Stimulated activated naive CD4-positive, alpha-beta T cell treated with Interleukin-2 at 50 U/mL for 16 hours (primary cell): ENCODE data around the gene MYLK.
"Not testable (repeated sequence)": the region's sequence is repeated elsewhere in the genome, so short reads cannot be mapped to it uniquely, and the experiment has no call there.

ENCODE experiments used
- DNase-seq: peaks from one replicate; lab custom pipeline; 2025; lab: John Stamatoyannopoulos, UW

Gene MYLK

DNA sequence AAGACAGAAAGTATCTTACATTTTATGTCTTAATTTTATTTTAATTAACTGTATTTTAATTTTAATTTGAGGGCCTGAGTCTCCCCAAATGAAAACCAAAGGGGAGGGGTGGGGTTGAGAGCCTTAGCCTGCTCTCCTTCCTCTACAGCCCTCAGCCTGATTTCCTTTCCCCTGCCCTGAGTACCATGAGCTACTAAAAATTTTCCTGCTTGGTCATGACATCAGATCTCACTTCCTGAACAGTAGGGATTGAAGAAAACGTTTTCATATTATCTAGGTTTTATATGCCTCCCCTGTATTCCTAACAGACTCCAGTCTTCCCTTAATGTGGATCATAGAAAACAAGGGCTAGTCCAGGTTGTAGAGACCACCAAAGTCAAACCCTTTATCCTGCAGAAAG is 133.9 kb downstream of the MYLK start:
- no peak for DNase-seq

DNA sequence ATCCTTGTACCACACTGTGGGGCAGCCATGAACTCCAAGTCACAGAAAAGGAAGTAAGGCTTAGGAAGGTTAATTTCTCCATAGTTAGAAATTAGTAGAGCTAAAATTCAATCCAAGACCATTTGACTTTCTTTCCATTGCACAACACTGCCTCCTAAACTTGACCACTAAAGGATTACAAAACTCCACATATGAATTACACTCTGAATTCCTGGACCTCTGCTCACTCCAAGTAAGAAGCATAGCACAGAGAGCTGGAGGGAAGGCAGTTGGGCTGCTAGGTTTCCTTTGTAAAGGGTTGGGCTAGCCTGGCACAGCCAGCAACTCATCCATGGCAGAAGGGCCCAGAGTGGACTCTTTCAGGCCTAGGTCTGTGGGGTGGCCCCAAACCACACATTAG is 134.4 kb downstream of the MYLK start:
- no peak for DNase-seq

DNA sequence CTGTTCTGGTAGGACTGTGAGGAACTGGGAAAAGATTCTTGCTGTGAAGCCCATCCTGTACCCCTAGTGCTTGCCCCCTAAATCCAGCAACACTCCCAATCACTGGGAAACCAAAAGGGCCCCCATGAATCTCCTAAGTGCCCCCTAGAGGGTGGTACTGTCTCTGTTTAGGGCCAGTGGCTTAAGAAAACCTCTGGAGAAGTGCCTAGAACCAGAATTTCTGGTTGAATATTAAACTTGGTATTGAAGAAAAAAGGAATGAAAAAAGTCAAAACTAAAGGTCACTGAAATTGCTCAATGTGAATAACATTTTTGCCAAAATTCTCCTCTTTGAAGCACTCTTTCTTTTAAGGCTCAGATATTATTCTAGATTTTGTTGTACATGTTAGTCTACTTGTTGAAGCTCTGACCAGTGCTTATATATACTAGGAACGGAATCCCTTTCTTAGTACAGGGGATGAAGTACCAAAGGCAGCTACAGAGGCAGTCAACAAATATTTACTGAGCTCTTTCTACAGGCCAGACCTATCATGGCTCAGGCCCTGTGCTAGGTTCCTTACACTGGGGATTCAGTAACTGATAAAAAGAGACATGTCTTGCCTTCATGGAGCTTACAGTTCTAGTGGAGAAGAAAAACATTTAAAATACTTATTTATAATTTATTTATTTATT is 138.8 kb downstream of the MYLK start:
- DNase-seq = no peak

DNA sequence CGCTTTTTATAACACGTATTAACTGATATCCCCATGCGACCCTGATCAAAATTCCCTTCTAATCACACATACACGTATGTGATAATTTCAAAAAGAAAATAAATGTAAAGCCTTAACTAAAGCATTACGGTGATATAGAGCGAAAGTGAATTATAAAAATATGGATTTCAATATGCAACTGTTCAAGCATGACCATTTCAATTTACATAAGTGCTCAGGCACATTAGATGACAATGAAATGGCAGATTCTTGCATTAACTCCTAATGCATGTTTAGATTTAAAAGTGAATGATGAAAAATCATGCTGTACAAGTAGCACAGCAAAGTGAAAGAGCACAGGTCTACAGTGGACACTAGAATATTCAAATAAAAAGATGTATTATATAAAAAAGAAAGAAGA is 140.1 kb downstream of the MYLK start:
- no peak for DNase-seq

DNA sequence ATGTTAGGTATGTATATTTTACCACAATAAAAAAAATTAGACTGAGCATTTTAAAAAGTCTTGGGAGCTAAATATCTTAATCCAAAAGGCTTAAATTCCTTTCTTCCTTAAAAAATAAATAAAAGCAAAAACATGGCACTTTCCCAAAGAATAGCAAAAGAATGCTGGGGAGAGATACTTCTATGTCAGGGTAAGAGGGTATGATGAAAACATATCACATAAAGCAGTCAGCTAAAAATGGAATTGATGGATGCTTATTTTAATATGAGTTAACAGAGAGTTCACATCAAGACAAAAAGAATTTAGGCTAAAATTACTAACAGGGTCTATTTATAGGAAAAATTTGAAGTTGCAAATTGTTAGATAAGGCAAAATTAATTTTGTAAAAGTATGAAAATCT is 141.0 kb downstream of the MYLK start:
- DNase-seq = no peak

DNA sequence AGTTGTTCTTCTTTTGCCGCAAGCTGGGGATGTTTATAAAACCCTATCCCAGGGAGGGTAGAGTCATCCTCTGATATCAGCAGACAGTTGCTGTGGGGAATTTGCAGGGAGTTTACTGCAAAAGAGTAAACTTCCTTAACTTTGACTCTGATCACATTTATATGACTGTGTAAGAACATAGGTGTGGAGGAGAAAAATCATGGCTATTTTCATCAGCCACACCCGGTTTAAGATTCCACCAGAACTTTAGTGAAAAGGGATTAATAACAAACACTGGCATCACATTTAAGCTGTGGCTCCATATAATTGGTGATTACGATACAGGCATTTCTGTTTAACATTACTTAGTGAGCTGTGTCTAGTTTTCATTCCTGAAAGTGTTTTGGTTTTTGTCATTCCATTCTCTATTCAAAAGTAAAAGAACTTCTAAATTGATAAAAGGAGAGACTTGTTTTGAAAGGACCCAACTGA is 143.1 kb downstream of the MYLK start:
- no peak for DNase-seq

DNA sequence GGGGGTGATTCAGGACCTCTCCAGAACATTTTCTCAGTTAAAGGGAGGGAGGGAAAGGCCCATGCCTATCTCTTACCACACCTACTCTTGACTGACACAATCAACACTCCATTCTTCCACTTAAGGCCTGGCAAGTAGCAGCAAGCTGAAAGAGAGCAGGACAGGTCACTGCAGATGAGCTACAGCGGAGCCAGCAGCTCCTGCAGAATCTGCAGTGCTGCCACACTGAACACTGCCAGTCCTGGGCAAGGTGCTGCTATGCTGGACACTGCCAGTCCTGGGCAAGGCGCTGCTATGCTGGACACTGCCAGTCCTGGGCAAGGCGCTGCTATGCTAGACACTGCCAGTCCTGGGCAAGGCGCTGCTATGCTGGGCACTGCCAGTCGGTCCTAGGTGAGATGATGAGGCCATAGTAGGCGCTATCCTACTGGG is 143.7 kb downstream of the MYLK start:
- DNase-seq = no peak

DNA sequence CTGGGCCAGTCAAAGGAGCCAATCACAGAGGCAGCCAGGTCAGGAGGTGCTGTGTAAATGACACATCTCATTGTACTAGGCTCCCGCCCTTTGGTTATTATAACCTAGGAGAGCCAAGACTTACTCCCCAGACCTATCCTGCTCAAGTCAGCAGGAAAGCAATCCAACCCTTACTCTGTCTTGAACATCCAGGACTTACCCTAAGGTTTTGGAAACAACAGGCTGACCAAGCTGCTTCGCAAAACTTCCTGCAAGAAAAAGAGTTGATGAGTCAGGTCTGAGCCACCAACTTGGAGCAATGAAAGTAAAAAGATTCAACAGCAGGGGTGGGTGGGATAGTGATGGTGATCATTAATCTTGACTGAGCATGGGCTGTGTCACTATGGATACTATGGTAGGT is 144.4 kb downstream of the MYLK start:
- no peak for DNase-seq

DNA sequence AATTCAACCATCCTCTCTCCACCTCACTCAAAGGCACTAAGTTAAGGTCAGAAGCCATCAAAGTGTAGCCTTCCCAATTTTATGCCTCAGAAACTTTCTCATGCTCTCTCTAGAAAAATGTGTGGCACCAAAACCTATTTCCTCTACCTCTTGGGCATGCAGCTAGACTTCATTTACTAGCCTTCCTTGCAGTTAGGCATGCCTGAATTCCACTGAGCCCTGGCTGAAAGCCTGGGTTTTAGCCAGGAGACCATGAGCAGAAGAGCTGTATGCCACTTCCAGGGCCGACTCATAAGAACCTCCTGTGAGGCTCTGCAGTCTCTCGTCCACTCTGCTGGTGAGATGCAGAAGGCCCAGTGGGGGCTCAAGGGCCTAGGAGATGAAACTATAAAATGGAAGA is 145.0 kb downstream of the MYLK start:
- DNase-seq = no peak

DNA sequence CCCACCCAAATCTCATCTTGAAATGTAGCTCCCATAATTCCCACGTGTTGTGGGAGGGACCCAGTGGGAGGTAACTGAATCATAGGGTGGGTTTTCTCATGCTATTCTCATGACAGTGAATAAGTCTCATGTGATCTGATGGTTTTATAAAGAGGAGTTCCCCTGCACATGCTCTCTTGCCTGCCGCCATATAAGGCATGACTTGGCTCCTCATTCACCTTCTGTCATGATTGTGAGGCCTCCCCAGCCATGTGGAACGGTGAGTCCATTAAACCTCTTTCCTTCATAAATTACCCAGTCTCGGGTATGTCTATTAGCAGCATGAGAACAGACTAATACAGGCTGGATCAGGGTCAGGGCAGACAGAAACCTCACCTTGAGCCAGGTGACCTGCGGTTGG is 145.6 kb downstream of the MYLK start:
- DNase-seq = not testable (repeated sequence)

DNA sequence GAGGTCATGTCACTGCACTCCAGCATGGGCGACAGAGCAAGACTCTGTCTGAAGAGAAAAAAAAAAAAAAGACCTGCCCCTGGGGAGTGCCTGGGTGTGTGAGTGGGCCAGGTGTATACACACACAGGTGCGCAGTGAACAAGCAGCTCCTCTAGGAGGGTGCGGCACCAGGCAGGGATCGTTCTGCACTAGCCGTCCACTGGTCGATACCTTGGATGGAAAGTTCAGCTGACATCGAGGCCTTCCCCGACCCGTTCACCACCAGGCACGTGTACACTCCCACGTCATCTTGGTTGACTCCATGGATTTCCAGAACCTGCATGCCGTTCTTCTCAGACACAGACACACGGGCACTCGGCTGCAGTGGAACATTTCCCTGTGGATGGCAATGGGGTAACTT is 147.0 kb downstream of the MYLK start:
- DNase-seq = no peak

DNA sequence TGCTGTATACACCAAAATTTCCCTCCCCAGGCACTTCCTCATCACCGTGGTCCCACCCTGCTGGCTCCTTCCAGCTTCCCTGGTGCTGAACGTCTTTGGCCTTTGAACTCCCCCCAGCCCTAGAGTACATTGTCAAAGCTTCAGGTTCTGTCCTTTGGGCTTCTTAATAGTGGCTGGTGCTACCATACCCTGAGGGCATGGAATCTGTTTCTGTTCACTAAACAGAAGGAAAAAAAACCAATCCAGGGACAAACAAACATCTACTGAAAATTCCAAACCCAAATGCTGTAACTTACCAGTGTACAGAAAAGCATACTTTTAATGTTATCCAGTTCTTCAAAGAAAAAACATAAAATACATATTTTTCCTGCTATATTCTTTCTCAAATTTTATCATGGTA is 148.7 kb downstream of the MYLK start:
- DNase-seq = no peak

DNA sequence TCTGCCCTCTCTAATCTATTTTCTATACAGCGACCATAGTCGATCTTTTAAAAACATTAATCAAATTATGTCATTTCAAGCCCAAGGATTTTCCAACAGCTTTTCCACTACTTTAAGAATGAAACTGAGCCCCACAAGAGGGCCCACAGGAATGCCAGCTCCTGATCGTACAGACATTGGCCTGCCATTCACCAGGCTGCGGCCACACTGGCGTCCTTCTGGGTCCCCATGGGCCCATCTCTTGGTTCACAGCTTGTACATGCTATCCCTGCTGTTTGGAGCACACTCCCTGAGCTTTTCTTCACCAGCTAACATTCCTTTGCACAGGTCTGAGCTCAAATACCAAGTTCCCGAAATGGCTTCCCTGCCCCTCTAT is 149.6 kb downstream of the MYLK start:
- DNase-seq = no peak

DNA sequence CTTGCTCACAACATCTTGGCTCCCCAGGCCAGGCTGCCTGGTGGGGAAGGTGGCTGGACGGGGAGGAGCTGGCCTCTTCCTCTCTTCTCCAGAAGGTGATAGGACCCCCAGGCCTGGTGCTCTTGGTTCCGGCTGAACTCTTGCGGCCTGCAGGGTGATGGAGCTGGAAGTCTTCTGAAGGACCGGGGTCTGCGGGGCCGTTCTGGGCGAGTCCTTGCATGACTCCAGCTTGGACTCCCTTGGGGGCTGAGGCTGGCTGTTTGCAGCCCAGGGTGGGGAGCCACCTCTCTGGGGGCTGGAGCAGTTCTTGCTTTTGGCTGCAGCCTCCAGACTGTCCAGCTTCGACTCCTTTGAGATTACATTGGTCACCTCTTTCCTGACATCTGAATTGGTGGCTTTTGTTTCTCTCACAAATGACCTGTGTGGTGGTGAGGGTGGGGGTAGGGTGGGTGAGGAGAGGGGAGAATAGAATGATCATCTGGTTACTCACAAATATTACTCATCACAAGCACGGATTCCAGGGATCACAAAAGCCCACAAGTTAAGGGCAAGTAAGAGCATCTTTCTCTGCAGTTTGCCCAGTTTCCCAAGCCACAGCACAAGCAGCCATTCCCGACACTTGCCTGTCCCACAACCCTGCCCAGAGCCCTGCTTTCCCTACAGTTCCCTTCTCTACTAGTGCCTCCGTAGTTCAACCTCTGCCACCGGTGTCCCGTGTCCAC is 150.2 kb downstream of the MYLK start:
- DNase-seq = no peak

DNA sequence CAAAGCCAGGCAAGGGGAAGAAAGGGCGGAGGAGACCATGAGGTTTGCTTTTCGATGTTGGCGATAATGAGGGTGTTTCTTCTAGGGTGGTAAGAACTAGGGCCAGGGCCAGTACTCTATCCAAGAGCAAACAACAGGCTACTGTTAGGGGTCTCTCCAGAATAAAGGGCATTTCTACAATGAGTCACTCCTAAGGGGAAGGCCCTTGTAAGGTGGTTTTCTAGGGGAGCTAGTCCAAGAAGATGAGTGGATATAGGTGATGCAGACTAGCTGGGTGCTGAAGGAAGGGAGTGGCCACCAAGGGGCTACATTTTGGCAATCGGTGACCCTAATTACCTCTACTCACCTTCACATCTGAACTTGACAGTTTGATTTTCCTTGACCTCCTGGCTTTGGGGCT is 150.8 kb downstream of the MYLK start:
- DNase-seq = no peak

DNA sequence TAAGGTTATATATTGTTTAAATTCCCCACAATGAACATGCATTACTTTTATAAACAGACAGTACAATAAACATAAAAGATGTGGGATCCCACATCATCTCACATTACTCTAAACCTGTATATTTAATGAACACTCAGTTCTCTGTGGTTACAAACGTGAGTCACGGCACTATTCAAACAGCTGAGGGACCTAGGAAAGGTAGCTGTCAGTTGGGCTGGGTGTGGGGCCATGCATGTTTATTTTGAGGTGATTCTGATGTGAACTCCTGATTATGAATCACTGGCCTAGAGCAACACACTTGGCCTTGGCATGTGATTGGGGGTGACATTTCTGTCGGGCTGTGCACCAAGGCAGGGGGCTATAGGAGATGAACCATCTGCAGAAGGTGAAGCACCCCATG is 151.7 kb downstream of the MYLK start:
- DNase-seq = no peak

DNA sequence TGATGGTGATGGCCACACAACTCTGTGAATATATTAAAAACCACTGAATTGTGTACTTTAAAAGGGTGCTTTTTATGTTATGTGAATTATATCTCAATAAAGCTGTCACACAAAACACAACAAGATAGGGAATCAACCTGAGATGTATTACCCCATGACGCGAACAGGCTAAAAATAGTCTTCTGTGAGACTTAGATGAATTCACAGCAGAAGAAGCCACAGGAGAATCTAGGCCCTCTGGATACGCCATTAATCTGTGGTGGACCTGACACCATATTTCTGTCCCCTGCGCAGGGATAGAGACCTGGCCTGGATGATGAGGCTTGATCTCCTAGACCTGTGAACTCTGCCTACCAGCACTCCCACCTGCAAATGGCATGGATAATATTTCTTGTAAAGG is 153.3 kb downstream of the MYLK start:
- DNase-seq = no peak

DNA sequence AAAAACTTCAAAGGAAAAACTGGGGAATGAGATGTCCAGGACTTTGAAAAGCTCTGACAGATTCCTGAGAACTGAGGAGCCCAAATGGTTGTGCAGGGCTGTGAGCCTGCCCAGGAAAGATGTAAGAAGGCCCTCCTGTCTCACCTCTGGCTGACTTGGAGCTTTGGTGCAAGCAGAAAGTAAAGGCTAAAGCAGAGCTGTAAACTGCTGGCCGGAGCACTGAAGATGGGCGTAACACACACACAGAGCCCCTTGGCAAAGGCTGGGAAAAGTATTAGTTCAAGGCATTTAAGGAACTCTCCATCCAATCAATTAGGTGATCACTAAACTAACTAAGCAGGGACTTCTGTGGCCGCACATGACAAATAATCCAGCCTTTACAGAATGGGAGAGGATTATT is 155.1 kb downstream of the MYLK start:
- no peak for DNase-seq

DNA sequence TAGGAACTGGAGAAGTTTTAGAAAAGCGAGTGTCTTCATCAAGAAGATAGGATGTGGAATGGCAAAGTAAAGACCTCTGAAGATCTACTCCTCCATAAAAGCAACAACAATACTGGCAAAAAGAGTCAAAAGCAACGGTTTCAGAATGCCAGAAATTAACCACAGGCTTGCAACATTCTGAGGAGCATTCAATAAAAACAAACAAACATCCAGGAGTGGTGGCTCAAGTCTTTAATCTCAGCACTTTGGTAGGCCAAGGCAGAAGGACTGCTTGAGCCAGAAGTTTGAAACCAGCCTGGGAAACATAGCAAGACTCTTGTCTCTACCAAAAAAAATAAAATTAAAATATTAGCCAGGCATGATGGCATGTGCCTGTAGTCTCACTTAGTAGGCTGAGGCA is 156.1 kb downstream of the MYLK start:
- DNase-seq = no peak

DNA sequence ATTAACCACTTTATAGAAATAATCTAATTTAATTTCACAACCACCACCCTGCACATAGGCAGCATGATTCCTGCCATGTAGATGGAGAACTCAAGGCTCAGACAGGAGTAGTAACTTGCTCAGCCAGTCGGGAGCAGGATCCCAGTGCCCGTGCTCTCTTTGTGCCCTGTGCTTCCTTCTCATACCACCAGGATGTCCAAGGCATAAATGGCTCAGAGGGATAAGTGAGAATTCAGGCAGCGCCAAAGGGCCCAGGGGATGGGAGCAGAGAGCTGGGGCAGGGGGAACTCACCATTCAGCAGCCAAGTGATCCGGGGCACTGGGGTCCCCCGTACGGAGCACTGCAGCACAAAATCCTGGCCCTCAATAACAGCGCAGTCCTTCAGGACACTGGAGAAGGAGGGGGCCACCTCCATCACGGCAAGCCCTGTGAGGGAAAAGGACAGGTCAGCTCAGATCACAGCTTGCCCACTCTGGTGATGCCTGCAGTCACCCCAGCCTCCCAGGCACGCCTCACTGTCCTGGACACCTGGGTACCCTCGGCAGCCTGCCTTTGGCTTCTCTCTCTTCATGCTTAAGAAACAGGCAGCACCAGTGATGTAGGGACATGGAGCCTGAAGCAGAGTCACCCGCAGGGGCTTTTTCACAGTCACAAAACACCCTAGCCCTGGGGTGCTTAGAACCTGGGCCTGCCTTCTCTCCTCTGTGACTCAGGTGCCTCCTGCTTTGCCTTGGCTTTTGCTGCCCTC is 158.3 kb downstream of the MYLK start:
- no peak for DNase-seq

DNA sequence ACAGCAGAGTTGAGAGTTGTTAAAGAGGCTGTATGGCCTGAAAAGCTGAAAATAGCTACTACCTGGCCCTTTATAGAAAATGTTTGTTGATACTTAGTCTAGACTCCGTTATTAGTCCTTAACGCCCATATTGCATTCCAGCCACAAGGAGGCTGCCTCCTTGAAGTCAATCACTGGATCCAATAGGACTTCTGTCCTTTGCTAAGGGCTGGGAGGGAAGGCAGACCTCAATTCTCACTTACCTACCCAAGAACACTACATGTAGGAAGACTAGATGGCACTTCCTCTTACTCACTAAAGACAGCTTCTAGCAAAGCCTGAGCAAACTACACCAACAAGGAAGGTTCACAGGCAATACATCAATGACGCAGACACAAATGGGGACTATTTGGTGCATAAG is 159.8 kb downstream of the MYLK start:
- DNase-seq = no peak

DNA sequence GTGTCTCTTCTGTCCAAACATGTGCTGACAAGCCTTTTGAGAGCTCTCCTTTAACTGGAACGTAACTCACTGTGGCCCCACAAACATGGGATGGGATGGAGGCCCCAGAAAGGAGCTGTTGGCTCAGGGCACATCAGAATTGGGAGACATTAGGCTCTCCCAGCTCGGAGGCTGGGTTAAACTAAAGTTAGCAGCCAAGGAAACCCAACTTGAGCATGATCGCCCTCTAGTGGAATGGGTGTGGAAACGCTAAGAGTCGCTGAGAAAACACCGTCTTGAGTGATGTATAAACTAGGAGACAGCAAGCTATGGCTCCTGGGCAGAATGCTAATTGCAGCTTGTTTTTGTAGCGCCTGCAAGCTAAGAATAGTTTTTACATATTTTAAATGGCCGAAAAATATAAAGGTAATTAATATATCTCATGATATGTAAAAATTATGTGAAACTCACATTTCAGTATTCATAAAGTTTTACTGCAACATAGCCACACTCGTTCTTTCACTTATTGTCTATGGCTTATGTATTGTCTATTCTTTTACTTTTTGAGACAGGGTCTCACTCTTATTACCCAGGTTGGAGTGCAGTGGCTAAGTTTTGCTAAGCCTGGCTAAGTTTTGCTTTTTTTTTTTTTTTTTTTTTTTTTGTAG is 160.5 kb downstream of the MYLK start:
- no peak for DNase-seq

DNA sequence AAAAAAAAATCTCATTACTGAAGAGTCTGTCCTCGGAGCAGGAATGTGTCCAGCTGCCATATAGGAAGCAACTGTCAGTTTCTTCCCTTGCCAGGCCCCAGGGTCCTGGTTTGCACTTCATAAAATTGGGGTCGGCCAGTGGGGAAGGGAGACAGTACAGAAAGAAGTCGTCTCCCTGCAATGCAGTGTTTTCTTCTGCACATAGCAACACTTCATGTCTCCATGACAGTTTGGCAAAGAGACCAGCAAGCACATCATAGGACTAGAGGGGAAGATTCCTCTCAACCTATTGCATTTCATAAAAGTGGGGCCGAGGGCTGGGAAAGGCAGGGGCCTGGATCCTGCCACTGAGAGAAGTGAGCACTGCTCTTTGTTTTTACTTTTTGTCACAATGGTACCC is 161.1 kb downstream of the MYLK start:
- no peak for DNase-seq
